Mesendoderm (in vitro differentiated cells): ENCODE data around the gene SRPK2.

Experiments
- DNase-seq: peaks from one replicate; pipeline ENCODE4 v3.0.0; 2013
- H2AK5ac ChIP-seq: 2 replicates; pipeline ENCODE4 v1.6.1; 2013; ENCODE audit warnings: low read length, inconsistent platforms
- H2BK120ac ChIP-seq: 2 replicates; pipeline ENCODE4 v1.6.1; 2013; ENCODE audit warnings: low read depth, mild to moderate bottlenecking, low read length, moderate library complexity, mixed read lengths
- H2BK15ac ChIP-seq: replicated peaks from 2 replicates; pipeline ENCODE4 v1.6.1; 2013; ENCODE audit warnings: low read depth, mild to moderate bottlenecking, moderate library complexity
- H2BK5ac ChIP-seq: 2 replicates; pipeline ENCODE4 v1.6.1; 2013; ENCODE audit warnings: low read length, inconsistent platforms
- H3K18ac ChIP-seq: 2 replicates; pipeline ENCODE4 v1.6.1; 2013; ENCODE audit warnings: mild to moderate bottlenecking, low read length, mixed read lengths
- H3K23ac ChIP-seq: one replicate; pipeline ENCODE4 v1.6.1; 2013; ENCODE audit warnings: low read length
- H3K27ac ChIP-seq: 2 replicates; pipeline ENCODE4 v1.5.1; 2013; ENCODE audit warnings: low read depth, mild to moderate bottlenecking, inconsistent platforms, low read length, moderate library complexity
- H3K27me3 ChIP-seq: 2 replicates; pipeline ENCODE4 v1.6.1; 2013; ENCODE audit warnings: low read length, control low read depth, mild to moderate bottlenecking, inconsistent platforms; ENCODE audit not compliant: insufficient read depth, poor library complexity
- H3K36me3 ChIP-seq: 2 replicates; pipeline ENCODE4 v1.6.1; 2013; ENCODE audit warnings: low read length, inconsistent platforms; ENCODE audit not compliant: control insufficient read depth, insufficient read depth
- H3K4ac ChIP-seq: one replicate; pipeline ENCODE4 v1.6.1; 2013; ENCODE audit warnings: low read depth, mild to moderate bottlenecking, low read length, moderate library complexity
- H3K4me1 ChIP-seq: 2 replicates; pipeline ENCODE4 v1.6.1; 2013; ENCODE audit warnings: low read depth, low read length, inconsistent platforms; ENCODE audit not compliant: control insufficient read depth
- H3K4me2 ChIP-seq: 2 replicates; pipeline ENCODE4 v1.6.1; 2013; ENCODE audit warnings: low read length
- H3K4me3 ChIP-seq: 2 replicates; pipeline ENCODE4 v1.5.1; 2013; ENCODE audit warnings: mild to moderate bottlenecking, low read length
- H3K56ac ChIP-seq: one replicate; pipeline ENCODE4 v1.6.1; 2013; ENCODE audit warnings: low read length
- H3K79me1 ChIP-seq: 2 replicates; pipeline ENCODE4 v1.6.1; 2013; ENCODE audit warnings: low read length, inconsistent platforms
- H3K79me2 ChIP-seq: 2 replicates; pipeline ENCODE4 v1.6.1; 2013; ENCODE audit warnings: mild to moderate bottlenecking, low read length; ENCODE audit not compliant: control insufficient read depth, insufficient read depth
- H3K9ac ChIP-seq: 2 replicates; pipeline ENCODE4 v1.6.1; 2013; ENCODE audit warnings: low read length, inconsistent platforms
- H4K5ac ChIP-seq: one replicate; pipeline ENCODE4 v1.6.1; 2013; ENCODE audit warnings: low read length
- H4K8ac ChIP-seq: one replicate; pipeline ENCODE4 v1.6.1; 2013; ENCODE audit warnings: low read depth, mild to moderate bottlenecking, control low read depth, low read length, moderate library complexity
- WGBS: extraction: QIAGEN DNeasy Blood & Tissue Kit; methylation state at CpG from one replicate; pipeline ENCODE4 v1.1.7; 2013; ENCODE audit warnings: low lambda C conversion rate, missing lambda C conversion rate; ENCODE audit not compliant: insufficient coverage; ENCODE audit errors: extremely low coverage; 5-methylcytosine and 5-hydroxymethylcytosine counted together

Gene SRPK2

DNA sequence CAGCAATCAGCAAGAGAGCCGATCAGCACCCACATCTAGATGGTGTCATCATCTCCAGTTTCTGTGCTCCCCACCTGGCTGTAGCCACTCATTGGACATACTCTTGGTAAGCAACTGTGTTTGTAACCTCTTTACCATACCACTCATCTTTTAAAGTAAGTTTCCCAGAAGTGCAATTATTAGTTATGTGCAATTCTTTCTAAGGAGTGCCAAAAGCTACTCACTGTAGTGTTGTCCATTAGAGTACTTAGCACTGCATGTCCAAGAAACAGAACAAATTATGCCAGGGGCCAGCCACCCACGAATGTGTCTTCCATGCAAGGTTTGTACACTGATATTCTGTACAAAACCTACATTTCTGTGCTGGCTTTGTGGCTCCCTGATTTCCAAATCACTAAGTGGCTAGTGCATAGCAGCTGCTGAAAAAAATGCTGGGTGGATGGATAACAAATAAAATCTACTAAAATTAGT, 131.9 kb downstream of the SRPK2 start:
- no peaks in the 10 kb centered on the region for H3K36me3 ChIP-seq
- H3K23ac ChIP-seq: no peak overlapping the region
- peaks cover 5% of the 10 kb centered on the region for H3K79me2 ChIP-seq
- peak overlapping the region; percentile 16 for H3K4ac ChIP-seq
- no peak overlapping the region for H4K5ac ChIP-seq
- H3K56ac ChIP-seq: no peak overlapping the region
- H3K18ac ChIP-seq: no peak overlapping the region
- no peak overlapping the region for H2BK120ac ChIP-seq
- H3K79me1 ChIP-seq: peaks cover 6% of the 10 kb centered on the region
- no peak overlapping the region for H3K9ac ChIP-seq
- no peak overlapping the region for H2AK5ac ChIP-seq
- no peak for DNase-seq
- no peak overlapping the region for H3K4me2 ChIP-seq
- WGBS: no CpG with 5 or more reads among the region's 2 CpGs
- H3K4me1 ChIP-seq: peaks cover 3% of the 10 kb centered on the region
- no peak overlapping the region for H4K8ac ChIP-seq
- no peak overlapping the region for H2BK5ac ChIP-seq
- H3K27ac ChIP-seq: no peak overlapping the region
- H2BK15ac ChIP-seq: no peak overlapping the region
- no peaks in the 10 kb centered on the region for H3K27me3 ChIP-seq
- H3K4me3 ChIP-seq: no peak overlapping the region

DNA sequence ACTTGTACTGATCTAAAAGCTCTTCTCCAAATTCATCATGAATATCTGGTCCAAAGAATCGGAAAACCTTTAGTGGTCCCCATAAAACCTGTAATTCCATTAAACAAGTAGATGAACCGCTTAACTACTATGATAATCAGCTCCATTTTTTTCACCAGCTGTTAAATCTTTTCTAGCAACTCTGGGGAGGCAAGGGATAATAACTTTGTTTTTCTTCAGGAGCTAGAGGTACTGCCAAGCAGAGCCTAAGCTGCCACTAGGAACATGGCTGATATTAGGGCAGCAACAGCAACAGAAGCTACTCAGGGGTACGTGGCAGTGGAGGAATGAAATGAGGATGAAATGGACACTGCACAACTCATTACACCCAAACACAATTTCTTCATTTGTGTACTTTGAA, 138.0 kb downstream of the SRPK2 start:
- Histone ChIP-seq H2BK120ac (no peak overlapping the region), H3K79me2 (peaks cover 3% of the 10 kb centered on the region), H4K8ac (no peak overlapping the region), H3K79me1 (peaks cover 4% of the 10 kb centered on the region), H2AK5ac (no peak overlapping the region), H3K9ac (no peak overlapping the region), H3K27me3 (no peaks in the 10 kb centered on the region), H3K4ac (no peak overlapping the region), H3K4me3 (no peak overlapping the region), H3K4me2 (no peak overlapping the region), H3K36me3 (no peaks in the 10 kb centered on the region), H3K18ac (no peak overlapping the region), H3K27ac (no peak overlapping the region), H2BK15ac (no peak overlapping the region), H2BK5ac (no peak overlapping the region), H3K23ac (no peak overlapping the region), H4K5ac (no peak overlapping the region), H3K56ac (no peak overlapping the region), H3K4me1 (no peaks in the 10 kb centered on the region)
- WGBS: no CpG with 5 or more reads among the region's 3 CpGs
- no peak for DNase-seq

DNA sequence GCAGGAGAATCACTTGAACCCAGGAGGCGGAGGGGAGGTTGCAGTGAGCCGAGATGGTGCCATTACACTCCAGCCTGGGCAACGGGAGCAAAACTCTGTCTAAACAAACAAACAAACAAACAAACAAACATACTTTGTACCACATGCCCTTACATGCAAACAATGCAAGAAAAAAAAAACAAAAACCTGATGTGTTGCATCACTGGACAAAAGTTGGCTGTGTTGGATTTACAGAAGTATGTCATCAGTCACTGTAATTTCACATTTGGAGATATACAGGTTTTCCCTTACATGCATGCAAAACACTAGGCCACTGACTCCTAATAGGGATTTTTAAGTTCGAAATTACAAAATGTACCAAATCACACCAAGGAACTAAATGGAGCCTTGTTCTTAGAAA, 138.5 kb downstream of the SRPK2 start:
- Histone ChIP-seq H4K5ac (no peak overlapping the region), H3K4ac (no peak overlapping the region), H4K8ac (no peak overlapping the region), H3K27ac (no peak overlapping the region), H3K36me3 (no peaks in the 10 kb centered on the region), H3K79me2 (peaks cover 3% of the 10 kb centered on the region), H2BK15ac (no peak overlapping the region), H3K9ac (no peak overlapping the region), H3K18ac (no peak overlapping the region), H3K56ac (no peak overlapping the region), H2AK5ac (no peak overlapping the region), H3K23ac (no peak overlapping the region), H3K27me3 (no peaks in the 10 kb centered on the region), H3K79me1 (peaks cover 6% of the 10 kb centered on the region), H3K4me3 (no peak overlapping the region), H3K4me2 (no peak overlapping the region), H3K4me1 (no peaks in the 10 kb centered on the region), H2BK5ac (no peak overlapping the region), H2BK120ac (no peak overlapping the region)
- no CpG with 5 or more reads among the region's 4 CpGs for WGBS
- no peak for DNase-seq

DNA sequence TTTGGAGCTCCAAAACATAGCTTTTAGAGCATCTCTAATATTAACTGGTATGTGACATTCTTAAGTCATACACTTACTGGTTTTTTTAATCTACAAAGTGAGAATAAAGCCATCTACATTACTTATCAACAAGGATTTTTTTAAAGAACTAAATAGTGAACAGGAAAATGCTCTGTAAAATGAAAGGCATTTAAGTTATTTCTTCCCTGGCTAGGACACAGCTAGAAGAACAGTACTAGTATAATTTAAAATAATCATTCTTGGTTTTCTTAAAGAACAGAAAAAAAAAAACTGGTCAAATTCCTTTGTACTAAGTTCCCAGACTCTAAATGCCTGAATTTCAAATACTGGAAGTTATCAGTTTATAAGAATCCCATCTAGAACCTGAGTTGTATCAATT, 139.5 kb downstream of the SRPK2 start:
- Histone ChIP-seq H2AK5ac (no peak overlapping the region), H3K9ac (no peak overlapping the region), H3K27me3 (no peaks in the 10 kb centered on the region), H3K27ac (no peak overlapping the region), H3K4me1 (no peaks in the 10 kb centered on the region), H3K79me2 (peaks cover 1% of the 10 kb centered on the region), H2BK5ac (no peak overlapping the region), H2BK15ac (no peak overlapping the region), H3K56ac (no peak overlapping the region), H3K36me3 (no peaks in the 10 kb centered on the region), H3K79me1 (peaks cover 4% of the 10 kb centered on the region), H2BK120ac (no peak overlapping the region), H4K8ac (no peak overlapping the region), H3K18ac (no peak overlapping the region), H4K5ac (no peak overlapping the region), H3K4me2 (no peak overlapping the region), H3K4ac (no peak overlapping the region), H3K4me3 (no peak overlapping the region), H3K23ac (no peak overlapping the region)
- DNase-seq: no peak

DNA sequence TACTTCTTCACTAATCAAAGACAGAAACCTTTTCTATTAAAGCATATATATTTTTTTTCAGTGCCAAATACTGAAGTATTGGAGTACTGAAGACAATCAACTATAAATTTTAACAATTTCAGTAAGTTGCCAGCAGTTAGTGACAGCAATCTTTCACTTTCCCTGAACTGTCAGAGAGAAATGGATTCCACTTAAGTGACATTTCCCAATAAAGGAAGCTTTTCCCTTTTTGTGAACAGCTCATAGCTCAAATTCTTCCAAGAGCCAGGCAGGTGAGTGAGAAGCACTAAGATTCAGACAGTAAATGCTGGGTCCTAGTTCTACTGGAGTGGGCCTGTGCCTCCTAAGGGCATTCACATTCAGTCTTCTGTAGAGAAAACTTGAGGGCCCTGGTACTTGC, 142.0 kb downstream of the SRPK2 start:
- no peak overlapping the region for H3K9ac ChIP-seq
- H2BK5ac ChIP-seq: no peak overlapping the region
- no peak overlapping the region for H3K4me2 ChIP-seq
- no peak overlapping the region for H4K5ac ChIP-seq
- no peaks in the 10 kb centered on the region for H3K27me3 ChIP-seq
- H3K4me1 ChIP-seq: no peaks in the 10 kb centered on the region
- no peak overlapping the region for H3K4me3 ChIP-seq
- no peak overlapping the region for H2BK120ac ChIP-seq
- H3K79me2 ChIP-seq: peaks cover 2% of the 10 kb centered on the region
- peaks cover 6% of the 10 kb centered on the region for H3K79me1 ChIP-seq
- H3K18ac ChIP-seq: no peak overlapping the region
- H3K27ac ChIP-seq: no peak overlapping the region
- H2BK15ac ChIP-seq: no peak overlapping the region
- no peak overlapping the region for H3K4ac ChIP-seq
- DNase-seq: no peak
- no peak overlapping the region for H2AK5ac ChIP-seq
- H3K36me3 ChIP-seq: no peaks in the 10 kb centered on the region
- H3K23ac ChIP-seq: no peak overlapping the region
- no peak overlapping the region for H4K8ac ChIP-seq
- H3K56ac ChIP-seq: no peak overlapping the region

DNA sequence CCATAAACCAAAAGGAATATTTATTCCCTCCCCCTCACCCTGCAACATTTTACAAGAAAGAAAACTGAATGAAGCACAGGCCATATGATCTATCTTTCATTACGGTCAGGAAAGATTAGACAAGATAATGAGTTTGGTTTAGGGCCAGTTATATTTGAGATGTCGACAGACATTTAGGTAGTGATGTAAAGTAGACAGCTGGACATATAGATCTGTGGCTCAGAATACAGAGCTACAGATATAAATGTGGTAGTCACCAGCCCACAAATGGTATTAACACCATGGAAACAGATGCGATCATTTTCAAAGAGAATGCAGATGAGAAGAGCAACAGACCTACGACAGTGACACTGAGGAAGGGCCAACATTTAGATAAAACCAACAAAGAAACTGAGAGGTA, 142.5 kb downstream of the SRPK2 start:
- no peaks in the 10 kb centered on the region for H3K4me1 ChIP-seq
- no peak overlapping the region for H3K18ac ChIP-seq
- no peak overlapping the region for H2AK5ac ChIP-seq
- H3K4ac ChIP-seq: no peak overlapping the region
- H3K56ac ChIP-seq: no peak overlapping the region
- no peaks in the 10 kb centered on the region for H3K36me3 ChIP-seq
- no peak overlapping the region for H3K4me3 ChIP-seq
- no peak for DNase-seq
- no peak overlapping the region for H4K5ac ChIP-seq
- H3K9ac ChIP-seq: no peak overlapping the region
- no peak overlapping the region for H4K8ac ChIP-seq
- no peaks in the 10 kb centered on the region for H3K27me3 ChIP-seq
- no peak overlapping the region for H3K4me2 ChIP-seq
- peaks cover 8% of the 10 kb centered on the region for H3K79me1 ChIP-seq
- no CpG with 5 or more reads among the region's 4 CpGs for WGBS
- no peak overlapping the region for H3K27ac ChIP-seq
- no peak overlapping the region for H2BK15ac ChIP-seq
- no peak overlapping the region for H2BK5ac ChIP-seq
- H3K79me2 ChIP-seq: peaks cover 3% of the 10 kb centered on the region
- H3K23ac ChIP-seq: no peak overlapping the region
- H2BK120ac ChIP-seq: no peak overlapping the region
